PC-9 (cell line): Measurements from ENCODE around the gene CARD6. TPM values are rescaled to one million over a fixed set of nuclear protein-coding genes. Genes with fewer than 3 reads are reported as not detected.
"Not testable (repeated sequence)": the region's sequence is repeated elsewhere in the genome, so short reads cannot be mapped to it uniquely, and the experiment has no call there.

ENCODE experiments used
- BruUV-seq: library from RNA; stranded (reverse); fragments of 400-500 nt; replicated peaks from 2 replicates; lab custom pipeline; 2021; lab: Mats Ljungman, UMichigan
- CTCF ChIA-PET: fragments of 300-600 bp; sonication (Branson Sonifier 250); formaldehyde crosslinking; loops from one replicate; lab custom pipeline; 2022; ENCODE audit warnings: antibody characterized with exemption; lab: Charles Lee
- POLR2A ChIA-PET: fragments of 300-600 bp; sonication (Branson Sonifier 250); formaldehyde crosslinking; loops from one replicate; lab custom pipeline; 2022; ENCODE audit warnings: antibody characterized with exemption; ENCODE audit not compliant: unreplicated experiment; lab: Charles Lee
- DNase-seq, 2 experiments: peaks; one replicate each; pipeline versions ENCODE4 v3.0.0 to v3.0.0-alpha.2; 2015 to 2022; ENCODE audit warnings: mixed read lengths in 1 of 2
- H2AFZ ChIP-seq: fragments of 200-600 bp; sonication (generic); 2 replicates; pipeline ENCODE4 v1.8.1; 2017; ENCODE audit warnings: antibody characterized with exemption
- H3F3A ChIP-seq: fragments of 200-600 bp; sonication (generic); 2 replicates; pipeline ENCODE4 v1.8.1; 2017; ENCODE audit warnings: antibody characterized with exemption, mild to moderate bottlenecking, low read depth; ENCODE audit not compliant: insufficient read depth
- H3K27ac ChIP-seq: fragments of 200-600 bp; sonication (generic); 2 replicates; pipeline ENCODE4 v1.6.1; 2016; ENCODE audit warnings: mixed run types
- H3K27me3 ChIP-seq: fragments of 200-600 bp; sonication (generic); 2 replicates; pipeline ENCODE4 v1.6.1; 2016; ENCODE audit warnings: low read depth, mixed run types; ENCODE audit not compliant: insufficient read depth
- H3K36me3 ChIP-seq: fragments of 200-600 bp; sonication (generic); 2 replicates; pipeline ENCODE4 v1.6.1; 2016; ENCODE audit warnings: low read depth, mixed run types
- H3K4me1 ChIP-seq: fragments of 200-600 bp; sonication (generic); replicated peaks from 2 replicates; pipeline ENCODE4 v1.6.1; 2016; ENCODE audit warnings: mixed run types; ENCODE audit not compliant: insufficient read depth
- H3K4me2 ChIP-seq: fragments of 200-600 bp; sonication (generic); 2 replicates; pipeline ENCODE4 v1.6.1; 2017; ENCODE audit warnings: mixed run types
- H3K4me3 ChIP-seq: fragments of 200-600 bp; sonication (generic); 2 replicates; pipeline ENCODE4 v1.6.1; 2016; ENCODE audit warnings: mixed run types
- H3K79me2 ChIP-seq: fragments of 200-600 bp; sonication (generic); 2 replicates; pipeline ENCODE4 v1.6.1; 2017; ENCODE audit warnings: low read depth, mixed run types
- H3K9me2 ChIP-seq: fragments of 200-600 bp; sonication (generic); 2 replicates; pipeline ENCODE4 v1.8.1; 2017; ENCODE audit warnings: mild to moderate bottlenecking; ENCODE audit not compliant: insufficient read depth
- H3K9me3 ChIP-seq: fragments of 200-600 bp; sonication (generic); 2 replicates; pipeline ENCODE4 v1.8.1; 2016; ENCODE audit warnings: low read depth; ENCODE audit not compliant: insufficient read depth
- H4K20me1 ChIP-seq: fragments of 200-600 bp; sonication (generic); 2 replicates; pipeline ENCODE4 v1.8.1; 2017; ENCODE audit not compliant: insufficient read depth
- CTCF ChIP-seq: fragments of 200-600 bp; sonication (generic); conservative IDR thresholded peaks from 2 replicates; pipeline ENCODE4 v1.6.1; 2017; ENCODE audit warnings: mixed run types, antibody characterized with exemption, mild to moderate bottlenecking, moderate library complexity
- EZH2 ChIP-seq: fragments of 200-600 bp; sonication (generic); IDR thresholded peaks from 2 replicates; pipeline ENCODE4 v1.8.0; 2017; ENCODE audit warnings: antibody characterized with exemption, low read depth
- intact Hi-C: fragments of 100-400 bp; cut with micrococcal nuclease; formaldehyde crosslinking; loops from one replicate; pipeline ENCODE4 v1.10.0; 2022; ENCODE audit not compliant: unreplicated experiment
- total RNA-seq: library from RNA; stranded (reverse); gene quantifications from 2 replicates; pipeline ENCODE4 v1.2.3, GENCODE V29; 2021

The CARD6 gene
- total RNA-seq, 1 experiment from 2014 or later = 16.1 TPM

DNA sequence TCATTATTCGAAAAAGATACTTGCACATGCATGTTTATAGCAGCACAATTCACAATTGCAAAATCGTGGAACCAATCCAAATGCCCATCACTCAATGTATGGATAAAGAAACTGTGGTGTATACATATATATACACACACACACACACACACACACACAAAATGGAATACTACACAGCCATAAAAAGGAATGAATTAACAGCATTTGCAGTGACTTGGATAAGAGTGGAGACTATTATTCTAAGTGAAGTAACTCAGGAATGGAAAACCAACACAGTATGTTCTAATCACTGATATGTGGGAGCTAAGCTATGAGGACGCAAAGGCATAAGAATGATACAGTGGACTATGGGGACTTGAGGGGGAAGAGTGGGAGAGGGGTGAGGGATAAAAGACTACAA is 46.3 kb upstream of the CARD6 start:
- DNase-seq, H3K9me2 ChIP-seq, H3K4me2 ChIP-seq, POLR2A ChIA-PET, H3K27me3 ChIP-seq, BruUV-seq, H3K27ac ChIP-seq, H3K4me3 ChIP-seq, H3K9me3 ChIP-seq, H2AFZ ChIP-seq, intact Hi-C loops: not testable (repeated sequence)
- peaks cover 26% of the 10 kb centered on the region for H3K4me1 ChIP-seq
- H3K79me2 ChIP-seq = peaks cover 89% of the 10 kb centered on the region
- CTCF ChIA-PET = interaction anchor here (0.8 kb wide), 1 partner anchor 17 kb away, joined by 6 read pairs; no protein-coding TSS in a partner anchor
- H3F3A ChIP-seq = peaks cover 27% of the 10 kb centered on the region
- peaks cover 70% of the 10 kb centered on the region for H4K20me1 ChIP-seq
- peaks cover 11% of the 10 kb centered on the region; the same call in 1 of the 2 replicates for H3K36me3 ChIP-seq

DNA sequence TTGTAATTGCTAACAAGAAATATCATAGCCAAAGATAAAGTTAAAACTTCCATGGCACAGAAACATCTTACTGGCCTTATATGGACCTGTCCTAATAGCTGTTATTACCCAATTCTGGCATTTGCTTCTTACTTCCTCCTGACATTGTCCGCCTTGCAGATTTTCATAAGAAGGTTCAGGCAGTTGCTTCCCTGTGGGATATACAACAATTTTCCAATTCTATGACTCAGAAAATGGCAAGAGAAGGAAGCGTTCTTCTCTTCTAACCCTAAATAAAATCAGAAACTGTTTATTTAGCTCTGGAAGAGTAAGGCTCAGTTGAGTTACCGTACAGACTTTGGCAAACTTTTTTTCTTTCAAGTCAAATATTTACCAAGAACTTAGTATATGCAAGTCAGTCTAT is 44.7 kb upstream of the CARD6 start:
- POLR2A ChIA-PET = interaction anchor here (0.5 kb wide), 2 partner anchors 19 to 779 kb away, joined by 3 read pairs; no protein-coding TSS in a partner anchor
- peaks cover 54% of the 10 kb centered on the region for H4K20me1 ChIP-seq
- no TSS peak for BruUV-seq
- peak overlapping the region; percentile 99 for H3K4me3 ChIP-seq
- H3K9me3 ChIP-seq = no peaks in the 10 kb centered on the region
- no peak for TF ChIP-seq EZH2
- no peak for TF ChIP-seq CTCF
- H3K27ac ChIP-seq = peak overlapping the region; percentile 72; the same call in 1 of the 2 replicates
- peaks cover 74% of the 10 kb centered on the region for H3K79me2 ChIP-seq
- H3K9me2 ChIP-seq = no peaks in the 10 kb centered on the region
- H3K27me3 ChIP-seq = no peaks in the 10 kb centered on the region
- H3K4me1 ChIP-seq = peaks cover 29% of the 10 kb centered on the region
- peaks cover 29% of the 10 kb centered on the region for H3F3A ChIP-seq
- peak in 1 of 2 experiments; percentile 54 for DNase-seq
- peak overlapping the region; percentile 94 for H3K4me2 ChIP-seq
- peaks cover 6% of the 10 kb centered on the region; the same call in 1 of the 2 replicates for H3K36me3 ChIP-seq
- CTCF ChIA-PET = interaction anchor here (0.5 kb wide), 1 partner anchor 82 kb away, joined by 5 read pairs; no protein-coding TSS in a partner anchor
- intact Hi-C loops = no loop called here
- H2AFZ ChIP-seq = no peak overlapping the region

GRCh38 chr5:40797273-40798011 is 43.7 kb upstream of the CARD6 start:
- H3K4me2 ChIP-seq = peak overlapping the region; percentile 94
- H3K27ac ChIP-seq = peak overlapping the region; percentile 72
- peaks cover 65% of the 10 kb centered on the region for H3K79me2 ChIP-seq
- BruUV-seq = TSS peak; percentile 26
- ChIA-PET CTCF (interaction anchor here (0.5 to 1.4 kb wide), 6 partner anchors 16 to 1013 kb away, joined by 3 to 20 read pairs (median 4); partner anchors contain the start of gene RPL37), POLR2A (interaction anchor here (0.6 to 1.2 kb wide), 2 partner anchors 34 to 1954 kb away, joined by 4 to 24 read pairs; no protein-coding TSS in a partner anchor)
- no peaks in the 10 kb centered on the region for H3K9me3 ChIP-seq
- no peaks in the 10 kb centered on the region for H3K27me3 ChIP-seq
- H3K36me3 ChIP-seq = peaks cover 6% of the 10 kb centered on the region; the same call in 1 of the 2 replicates
- peak overlapping the region; percentile 99 for H3K4me3 ChIP-seq
- peak; percentile 61 to 89 for DNase-seq
- no peaks in the 10 kb centered on the region; the same call in 1 of the 2 replicates for H3K9me2 ChIP-seq
- TF ChIP-seq CTCF = no peak
- no peak for TF ChIP-seq EZH2
- H2AFZ ChIP-seq = peak overlapping the region; percentile 96
- intact Hi-C loops = loop anchor here (1.0 kb wide), 2 partner anchors 38 to 42 kb away; partner anchors contain the start of genes RPL37 and TTC33
- H3F3A ChIP-seq = peaks cover 25% of the 10 kb centered on the region
- peaks cover 44% of the 10 kb centered on the region for H4K20me1 ChIP-seq
- peaks cover 29% of the 10 kb centered on the region for H3K4me1 ChIP-seq
